DMS79 (cell line): ENCODE measurements around the gene TMEM209.
"Not testable (repeated sequence)": the region's sequence is repeated elsewhere in the genome, so short reads cannot be mapped to it uniquely, and the experiment has no call there.

ENCODE experiments used
- DNase-seq: peaks from one replicate; lab custom pipeline; 2025; lab: John Stamatoyannopoulos, UW

TMEM209 gene

GRCh38 chr7:130218806-130219620 lies 13.8 kb upstream of the TMEM209 start:
- DNase-seq = no peak

- DNase-seq = no peak
Measured at GRCh38 chr7:130216750-130217149, 11.5 kb upstream of the TMEM209 start.

GRCh38 chr7:130216025-130216424 lies 10.8 kb upstream of the TMEM209 start:
- DNase-seq = no peak

GRCh38 chr7:130213828-130214227 lies 8.6 kb upstream of the TMEM209 start:
- DNase-seq = no peak

GRCh38 chr7:130210181-130210935 lies 5.2 kb upstream of the TMEM209 start:
- DNase-seq = no peak

- DNase-seq = no peak
Measured at GRCh38 chr7:130208516-130208915, 3.3 kb upstream of the TMEM209 start.

- DNase-seq = no peak
Measured at GRCh38 chr7:130207642-130208041, 2.4 kb upstream of the TMEM209 start, which contains the start of gene SSMEM1. TSS of gene SSMEM1 (plus strand) at chr7:130207860. CDS start at chr7:130207911, 51 bp downstream.

GRCh38 chr7:130207033-130207432 lies 1.8 kb upstream of the TMEM209 start:
- DNase-seq = no peak

- DNase-seq = no peak
Measured at GRCh38 chr7:130201796-130202195, 3.4 kb downstream of the TMEM209 start.

- DNase-seq = no peak
Measured at GRCh38 chr7:130197094-130197493, 8.1 kb downstream of the TMEM209 start.

- no peak for DNase-seq
Measured at GRCh38 chr7:130196476-130196875, 8.7 kb downstream of the TMEM209 start.

GRCh38 chr7:130195396-130195795 lies 9.8 kb downstream of the TMEM209 start:
- DNase-seq = no peak

- no peak for DNase-seq
Measured at GRCh38 chr7:130191791-130192190, 13.4 kb downstream of the TMEM209 start.

- DNase-seq = no peak
Measured at GRCh38 chr7:130189343-130189742, 15.9 kb downstream of the TMEM209 start.

GRCh38 chr7:130187360-130187759 lies 17.8 kb downstream of the TMEM209 start:
- no peak for DNase-seq

- DNase-seq = not testable (repeated sequence)
Measured at GRCh38 chr7:130184349-130184748, 20.9 kb downstream of the TMEM209 start.

- DNase-seq = no peak
Measured at GRCh38 chr7:130182990-130183389, 22.2 kb downstream of the TMEM209 start.

GRCh38 chr7:130181263-130181605 lies 24.0 kb downstream of the TMEM209 start:
- DNase-seq = no peak

GRCh38 chr7:130180571-130181262 lies 24.5 kb downstream of the TMEM209 start:
- DNase-seq = no peak

GRCh38 chr7:130179631-130180030 lies 25.6 kb downstream of the TMEM209 start:
- DNase-seq = no peak

- no peak for DNase-seq
Measured at GRCh38 chr7:130178251-130178650, 27.0 kb downstream of the TMEM209 start.

GRCh38 chr7:130174237-130174959 lies 30.8 kb downstream of the TMEM209 start:
- DNase-seq = no peak
